Ureter (tissue), 1 donor: ENCODE results near the gene ADAM11. TPM values are rescaled to one million over a fixed set of nuclear protein-coding genes. Genes with fewer than 3 reads are reported as not detected.

Experiments
- DNase-seq: peaks from one replicate; pipeline ENCODE4 v3.0.0-alpha.2; 2020; ENCODE audit warnings: low spot score
- total RNA-seq: library from RNA; stranded (reverse); gene quantifications from one replicate; pipeline ENCODE4 v1.2.4, GENCODE V29; 2023
- donor health status: DM: yes; HTN: yes; CAD: no.

The ADAM11 gene
- total RNA-seq, 1 donor from 2014 or later: 2.2 TPM

- no peak for DNase-seq
Observed at GRCh38 chr17:44757918-44758413, 822 bp upstream of the ADAM11 start.

GRCh38 chr17:44759086-44759915 is 513 bp downstream of the ADAM11 start:
- no peak for DNase-seq

- DNase-seq: no peak
Observed at GRCh38 chr17:44759916-44760243, 1.1 kb downstream of the ADAM11 start.

GRCh38 chr17:44760474-44761308 is 1.9 kb downstream of the ADAM11 start:
- no peak for DNase-seq

- DNase-seq: no peak
Observed at GRCh38 chr17:44761932-44762810, 3.4 kb downstream of the ADAM11 start.

GRCh38 chr17:44763170-44763569 is 4.4 kb downstream of the ADAM11 start:
- no peak for DNase-seq

GRCh38 chr17:44765965-44766364 is 7.2 kb downstream of the ADAM11 start:
- no peak for DNase-seq

- no peak for DNase-seq
Observed at GRCh38 chr17:44766409-44767038, 7.7 kb downstream of the ADAM11 start.

- DNase-seq: no peak
Observed at GRCh38 chr17:44767493-44767892, 8.7 kb downstream of the ADAM11 start.

GRCh38 chr17:44768505-44769142 is 9.8 kb downstream of the ADAM11 start:
- no peak for DNase-seq

GRCh38 chr17:44769230-44769629 is 10.4 kb downstream of the ADAM11 start:
- DNase-seq: no peak

- no peak for DNase-seq
Observed at GRCh38 chr17:44769647-44770084, 10.9 kb downstream of the ADAM11 start.

- DNase-seq: no peak
Observed at GRCh38 chr17:44770166-44770925, 11.6 kb downstream of the ADAM11 start.

- DNase-seq: no peak
Observed at GRCh38 chr17:44772308-44773045, 13.7 kb downstream of the ADAM11 start.

GRCh38 chr17:44773140-44773539 is 14.4 kb downstream of the ADAM11 start:
- no peak for DNase-seq

- peak; percentile 92 for DNase-seq
Observed at GRCh38 chr17:44774271-44775135, 15.7 kb downstream of the ADAM11 start.

- peak; percentile 99 for DNase-seq
Observed at GRCh38 chr17:44775136-44775837, 16.5 kb downstream of the ADAM11 start.
